ENCODE data around the gene C10orf95.

GRCh38 chr10:102405632-102406031, 45.7 kb downstream of the C10orf95 start:
- TF ChIP-seq CTCF (conservative IDR thresholded peaks at IDR 0.05; ENCODE audit: low read length) (no peak), EZH2phosphoT487 (IDR thresholded peaks at IDR 0.05; ENCODE audit: borderline replicate concordance) (no peak)
